NB4 (cell line): ENCODE results near the gene RAD1.
A peak's percentile ranks its signal among the peaks of the same experiment; 100 is the strongest.

ENCODE experiments used
- DNase-seq: peaks from one replicate; pipeline ENCODE4 v3.0.0; 2010; ENCODE audit warnings: low read depth
- H3K4me3 ChIP-seq: one replicate; pipeline ENCODE4 v1.5.1; 2011; ENCODE audit warnings: mild to moderate bottlenecking, low read depth, low read length, moderate library complexity
- CTCF ChIP-seq: IDR thresholded peaks from one replicate; pipeline ENCODE4 v1.5.1; 2012; ENCODE audit warnings: low read depth, low read length
- MAX ChIP-seq: IDR thresholded peaks from 2 replicates; pipeline ENCODE4 v1.6.1; 2011; ENCODE audit warnings: low read depth, low read length
- MYC ChIP-seq: IDR thresholded peaks from 2 replicates; pipeline ENCODE4 v1.6.1; 2011; ENCODE audit warnings: low read depth, low read length
- POLR2A ChIP-seq: IDR thresholded peaks from 2 replicates; pipeline ENCODE4 v1.6.1; 2011; ENCODE audit warnings: mild to moderate bottlenecking; ENCODE audit not compliant: insufficient read length; ENCODE audit errors: extremely low read depth

Gene RAD1

GRCh38 chr5:34929134-34929719 is 13.9 kb upstream of the RAD1 start, which contains the start of gene DNAJC21:
Gene DNAJC21, plus strand, starts transcription at chr5:34929559. Its CDS starts 261 bp downstream, at chr5:34929820.
- TF ChIP-seq CTCF: no peak
- TF ChIP-seq MYC: peak; percentile 3; the same call in 1 of the 2 replicates
- peak; percentile 55 for TF ChIP-seq POLR2A
- peak; percentile 50; the same call in 1 of the 2 replicates for TF ChIP-seq MAX
- DNase-seq: peak; percentile 98
- peak within 1 kb of the TSS; percentile 90 for H3K4me3 ChIP-seq

- TF ChIP-seq POLR2A: no peak
- no peak for TF ChIP-seq CTCF
- no peak for TF ChIP-seq MAX
- no peak for TF ChIP-seq MYC
- no peak overlapping the region for H3K4me3 ChIP-seq
- peak; percentile 51 for DNase-seq
Measured at GRCh38 chr5:34928267-34928666, 13.0 kb upstream of the RAD1 start.

GRCh38 chr5:34927785-34928184 is 12.5 kb upstream of the RAD1 start:
- no peak overlapping the region for H3K4me3 ChIP-seq
- TF ChIP-seq CTCF (no peak), POLR2A (no peak), MAX (no peak), MYC (no peak)
- no peak for DNase-seq

- H3K4me3 ChIP-seq: no peak overlapping the region
- no peak for DNase-seq
- TF ChIP-seq POLR2A (no peak), MAX (no peak), CTCF (no peak), MYC (no peak)
Measured at GRCh38 chr5:34926318-34926888, 11.1 kb upstream of the RAD1 start.

- H3K4me3 ChIP-seq: no peak overlapping the region
Measured at GRCh38 chr5:34924462-34924765, 9.1 kb upstream of the RAD1 start.

More at GRCh38 chr5:34924462-34924765, 9.1 kb upstream of the RAD1 start:
- no peak for TF ChIP-seq POLR2A
- no peak for TF ChIP-seq CTCF
- no peak for TF ChIP-seq MAX
- no peak for TF ChIP-seq MYC
- DNase-seq: no peak
